Fibroblast of lung (primary cell): ENCODE measurements around the gene GIT2. TPM values are rescaled to one million over a fixed set of nuclear protein-coding genes. Genes with fewer than 3 reads are reported as not detected.

Experiments
- DNase-seq, 2 donors: peaks; one replicate each; pipeline versions ENCODE4 v3.0.0 to v3.0.0-alpha.2; 2010; ENCODE audit warnings: low read depth in 2 of 2
- H2AFZ ChIP-seq: 2 replicates; pipeline ENCODE4 v1.5.1; 2012; ENCODE audit warnings: low read length, control low read depth, inconsistent platforms
- H3K27ac ChIP-seq: 2 replicates; pipeline ENCODE4 v1.5.1; 2011; ENCODE audit warnings: low read length, control low read depth; ENCODE audit not compliant: insufficient read depth
- H3K27me3 ChIP-seq: 2 replicates; pipeline ENCODE4 v1.5.1; 2011; ENCODE audit warnings: mild to moderate bottlenecking, low read length; ENCODE audit not compliant: control insufficient read depth, insufficient read depth
- H3K36me3 ChIP-seq: 2 replicates; pipeline ENCODE4 v1.5.1; 2011; ENCODE audit warnings: low read length; ENCODE audit not compliant: control insufficient read depth, insufficient read depth
- H3K4me1 ChIP-seq: 2 replicates; pipeline ENCODE4 v1.5.1; 2011; ENCODE audit warnings: low read length; ENCODE audit not compliant: control insufficient read depth, insufficient read depth; ENCODE audit errors: extremely low read depth
- H3K4me2 ChIP-seq: 2 replicates; pipeline ENCODE4 v1.5.1; 2011; ENCODE audit warnings: low read length, control low read depth; ENCODE audit not compliant: insufficient read depth; ENCODE audit errors: extremely low read depth
- H3K4me3 ChIP-seq, 4 experiments: fragments of 200-600 bp in 1 of 4; sonication (generic) in 1 of 4; replicated peaks in 1 of 4; 2 replicates each; pipeline ENCODE4 v1.5.1; 2011 to 2016; ENCODE audit warnings: low read length in 4 of 4, low read depth in 3 of 4, mild to moderate bottlenecking in 3 of 4, control low read depth in 2 of 4, inconsistent platforms in 1 of 4, mixed read lengths in 1 of 4; ENCODE audit not compliant: insufficient read depth in 1 of 4; ENCODE audit errors: control extremely low read depth in 1 of 4
- H3K79me2 ChIP-seq: 2 replicates; pipeline ENCODE4 v1.5.1; 2012; ENCODE audit warnings: mild to moderate bottlenecking, low read length, inconsistent platforms; ENCODE audit not compliant: control insufficient read depth, insufficient read depth
- H3K9ac ChIP-seq: 2 replicates; pipeline ENCODE4 v1.5.1; 2011; ENCODE audit warnings: mild to moderate bottlenecking, low read length, control low read depth; ENCODE audit not compliant: insufficient read depth
- H3K9me3 ChIP-seq: 2 replicates; pipeline ENCODE4 v1.5.1; 2012; ENCODE audit warnings: low read depth, low read length; ENCODE audit not compliant: control insufficient read depth, insufficient read depth
- H4K20me1 ChIP-seq: 2 replicates; pipeline ENCODE4 v1.5.1; 2011; ENCODE audit warnings: low read length; ENCODE audit not compliant: control insufficient read depth, insufficient read depth; ENCODE audit errors: extremely low read depth
- CTCF ChIP-seq, 2 donors: IDR thresholded peaks in 1 of 2; conservative IDR thresholded peaks in 1 of 2; 1 replicate in 1 of 2; 2 replicates in 1 of 2; pipeline ENCODE4 v1.5.1; 2011 to 2012; ENCODE audit warnings: low read length in 2 of 2, control low read depth in 1 of 2, inconsistent platforms in 1 of 2, low read depth in 1 of 2, mild to moderate bottlenecking in 1 of 2
- EZH2 ChIP-seq: IDR thresholded peaks from 2 replicates; pipeline ENCODE4 v1.5.1; 2012; ENCODE audit warnings: low read length, control low read depth, mild to moderate bottlenecking; ENCODE audit errors: missing control alignments
- polyA plus RNA-seq, 2 donors: library from polyadenylated mRNA; depleted of rRNA in 1 of 2; stranded (reverse) in 1 of 2; unstranded in 1 of 2; fragments of >200 nt; gene quantifications; 2 replicates each; pipeline ENCODE4 v1.2.1, GENCODE V29; 2011 to 2012; ENCODE audit warnings: missing spikeins in 1 of 2
- total RNA-seq: library from RNA; depleted of rRNA; stranded (reverse); fragments of >200 nt; gene quantifications from 2 replicates; pipeline ENCODE4 v1.2.1, GENCODE V29; 2014

GIT2 gene
- total and polyA plus RNA-seq, 2 donors (not counting 1 experiment from before 2014, with no cell fraction given), result 47.9 to 53.5 TPM

GRCh38 chr12:109880938-109881337 lies 115.2 kb downstream of the GIT2 start:
- Histone ChIP-seq H4K20me1 (no peaks in the 10 kb centered on the region), H3K36me3 (no peaks in the 10 kb centered on the region), H3K9me3 (no peaks in the 10 kb centered on the region), H3K27me3 (no peaks in the 10 kb centered on the region), H2AFZ (peak overlapping the region; percentile 56), H3K27ac (no peak overlapping the region), H3K4me1 (peaks cover 7% of the 10 kb centered on the region), H3K4me2 (peak overlapping the region; percentile 13), H3K9ac (peak overlapping the region; percentile 23), H3K79me2 (peaks cover 33% of the 10 kb centered on the region), H3K4me3 (peak overlapping the region; percentile 44 to 68 (median 58))
- TF ChIP-seq CTCF (conservative IDR thresholded peaks at IDR 0.05 in 1 of 2, IDR thresholded peaks at IDR 0.05 in 1 of 2; ENCODE audit: low read depth in 1 of 2, low read length in 2 of 2), result no peak
- no peak for DNase-seq

- Histone ChIP-seq H3K9ac (peak within 1 kb of the TSS; percentile 73), H2AFZ (peak within 1 kb of the TSS; percentile 77), H3K27me3 (no peaks in the 10 kb centered on the region), H3K9me3 (no peaks in the 10 kb centered on the region), H3K4me3 (peak within 1 kb of the TSS; percentile 82 to 96 (median 89)), H3K79me2 (peaks cover 33% of the 10 kb centered on the region), H3K4me2 (peak within 1 kb of the TSS; percentile 94), H3K36me3 (no peaks in the 10 kb centered on the region), H4K20me1 (no peaks in the 10 kb centered on the region), H3K27ac (peak within 1 kb of the TSS; percentile 80), H3K4me1 (peaks cover 7% of the 10 kb centered on the region)
- DNase-seq, result peak; percentile 65 to 67
- no peak for TF ChIP-seq EZH2
- peak in 1 of 2 donors; percentile 27 for TF ChIP-seq CTCF (conservative IDR thresholded peaks at IDR 0.05 in 1 of 2, IDR thresholded peaks at IDR 0.05 in 1 of 2; ENCODE audit: low read depth in 1 of 2, low read length in 2 of 2)
These were observed 115.9 kb downstream of the GIT2 start, which contains the start of gene GLTP for GRCh38 chr12:109880043-109880931. Gene GLTP, minus strand, starts transcription at chr12:109880541. Its CDS starts 167 bp downstream, at chr12:109880374.

Other genes starting within 250 kb of the GIT2 start
- gene TRPV4, start 163.0 kb downstream of the GIT2 start, total RNA-seq, result 0.51 and 0.66 TPM in 2 replicates
- gene TRPV4, start 163.0 kb downstream of the GIT2 start, polyA plus RNA-seq, result 0.83 and 1.5 TPM in 2 replicates
- 37.8 and 51.2 TPM in 2 replicates for gene GLTP, start 115.8 kb downstream of the GIT2 start, total RNA-seq
- 67.9 and 76.5 TPM in 2 replicates for gene GLTP, start 115.8 kb downstream of the GIT2 start, polyA plus RNA-seq
- 9.2 and 9.4 TPM in 2 replicates for gene TCHP, start 96.1 kb downstream of the GIT2 start, total RNA-seq
- gene TCHP, start 96.1 kb downstream of the GIT2 start, polyA plus RNA-seq, result 10.3 and 14.0 TPM in 2 replicates
- 82.4 and 168 TPM in 2 replicates for gene ANKRD13A, start 3.1 kb upstream of the GIT2 start, total RNA-seq
- gene ANKRD13A, start 3.1 kb upstream of the GIT2 start, polyA plus RNA-seq, result 246 and 340 TPM in 2 replicates
- 17.2 and 20.8 TPM in 2 replicates for gene C12orf76, start 52.2 kb upstream of the GIT2 start, total RNA-seq
- gene C12orf76, start 52.2 kb upstream of the GIT2 start, polyA plus RNA-seq, result 5.5 and 8.5 TPM in 2 replicates
- 23.6 and 33.1 TPM in 2 replicates for gene IFT81, start 128.0 kb upstream of the GIT2 start, total RNA-seq
- gene IFT81, start 128.0 kb upstream of the GIT2 start, polyA plus RNA-seq, result 13.1 and 17.7 TPM in 2 replicates